Fibroblast of the aortic adventitia (primary cell): ENCODE results near the gene SPOP. TPM values are rescaled to one million over a fixed set of nuclear protein-coding genes. Genes with fewer than 3 reads are reported as not detected.
A peak's percentile ranks its signal among the peaks of the same experiment; 100 is the strongest.

Source experiments
- DNase-seq: peaks from one replicate; pipeline ENCODE4 v3.0.0-alpha.2; 2010; ENCODE audit warnings: low read depth
- H3K4me3 ChIP-seq: 2 replicates; pipeline ENCODE4 v1.5.1; 2011; ENCODE audit warnings: low read depth, mild to moderate bottlenecking, control low read depth, low read length, moderate library complexity
- total RNA-seq: library from RNA; depleted of rRNA; stranded (reverse); fragments of >200 nt; gene quantifications from 2 replicates; pipeline ENCODE4 v1.2.3, GENCODE V29; 2012; ENCODE audit warnings: low replicate concordance
- TF ChIP-seq, protein P1 (sequence below): IDR thresholded peaks from 2 replicates; pipeline ENCODE4 v1.5.1; 2011; ENCODE audit warnings: mild to moderate bottlenecking, low read length, control low read depth, inconsistent platforms; ENCODE audit not compliant: insufficient read depth

The SPOP gene
- total RNA-seq, 1 donor: 46.1 TPM

DNA sequence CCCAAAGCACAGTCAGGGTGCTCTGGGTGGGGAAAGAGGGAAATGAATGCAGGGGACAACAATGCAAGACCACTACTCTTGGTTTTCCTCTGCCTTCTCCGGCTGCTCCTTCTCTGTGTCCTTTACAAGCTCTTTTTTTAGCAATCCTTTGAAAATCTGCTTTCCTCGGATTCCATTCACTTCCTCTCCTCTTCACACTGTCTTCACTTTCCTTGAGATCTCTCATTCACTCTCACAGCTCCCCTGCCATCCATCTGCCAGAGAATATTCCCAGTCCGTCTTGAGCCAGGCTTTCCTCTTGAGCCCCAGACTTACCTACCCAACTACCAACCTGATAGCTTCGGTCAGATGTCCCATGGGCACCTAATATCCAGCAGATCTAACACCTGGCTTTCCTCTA lies 11.0 kb upstream of the SPOP start:
- no peak for DNase-seq
- TF ChIP-seq, protein P1, sequence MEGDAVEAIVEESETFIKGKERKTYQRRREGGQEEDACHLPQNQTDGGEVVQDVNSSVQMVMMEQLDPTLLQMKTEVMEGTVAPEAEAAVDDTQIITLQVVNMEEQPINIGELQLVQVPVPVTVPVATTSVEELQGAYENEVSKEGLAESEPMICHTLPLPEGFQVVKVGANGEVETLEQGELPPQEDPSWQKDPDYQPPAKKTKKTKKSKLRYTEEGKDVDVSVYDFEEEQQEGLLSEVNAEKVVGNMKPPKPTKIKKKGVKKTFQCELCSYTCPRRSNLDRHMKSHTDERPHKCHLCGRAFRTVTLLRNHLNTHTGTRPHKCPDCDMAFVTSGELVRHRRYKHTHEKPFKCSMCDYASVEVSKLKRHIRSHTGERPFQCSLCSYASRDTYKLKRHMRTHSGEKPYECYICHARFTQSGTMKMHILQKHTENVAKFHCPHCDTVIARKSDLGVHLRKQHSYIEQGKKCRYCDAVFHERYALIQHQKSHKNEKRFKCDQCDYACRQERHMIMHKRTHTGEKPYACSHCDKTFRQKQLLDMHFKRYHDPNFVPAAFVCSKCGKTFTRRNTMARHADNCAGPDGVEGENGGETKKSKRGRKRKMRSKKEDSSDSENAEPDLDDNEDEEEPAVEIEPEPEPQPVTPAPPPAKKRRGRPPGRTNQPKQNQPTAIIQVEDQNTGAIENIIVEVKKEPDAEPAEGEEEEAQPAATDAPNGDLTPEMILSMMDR: no peak
- no peak overlapping the region for H3K4me3 ChIP-seq

DNA sequence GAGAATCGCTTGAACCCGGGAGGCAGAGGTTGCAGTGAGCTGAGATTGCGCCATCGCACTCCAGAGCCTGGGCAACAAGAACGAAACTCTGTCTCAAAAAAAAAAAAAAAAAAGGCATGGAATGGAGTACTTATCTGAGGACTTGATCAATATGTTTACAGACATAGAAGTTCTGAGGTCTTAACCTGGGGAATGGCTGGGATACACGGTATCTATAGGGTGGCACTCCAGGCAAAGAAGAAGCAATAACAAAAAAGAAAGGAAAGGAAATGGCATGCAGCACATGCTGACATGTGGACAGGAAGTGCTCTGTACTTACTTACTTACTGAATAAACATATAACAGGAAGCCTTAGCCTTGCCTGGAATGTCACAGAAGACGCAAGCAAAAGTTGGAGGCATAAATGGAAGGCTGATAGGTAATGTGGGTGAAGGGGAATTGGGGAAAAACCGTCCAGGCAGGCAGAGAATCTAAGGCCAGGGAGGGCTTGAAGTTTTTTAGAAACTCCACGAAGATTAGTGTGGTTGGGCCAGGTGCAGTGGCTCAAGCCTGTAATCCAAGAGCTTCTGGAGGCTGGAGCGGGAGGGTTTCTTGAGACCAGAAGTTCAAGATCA lies 10.1 kb upstream of the SPOP start:
- TF ChIP-seq, protein P1: no peak
- peak; percentile 42 for DNase-seq
- H3K4me3 ChIP-seq: no peak overlapping the region

DNA sequence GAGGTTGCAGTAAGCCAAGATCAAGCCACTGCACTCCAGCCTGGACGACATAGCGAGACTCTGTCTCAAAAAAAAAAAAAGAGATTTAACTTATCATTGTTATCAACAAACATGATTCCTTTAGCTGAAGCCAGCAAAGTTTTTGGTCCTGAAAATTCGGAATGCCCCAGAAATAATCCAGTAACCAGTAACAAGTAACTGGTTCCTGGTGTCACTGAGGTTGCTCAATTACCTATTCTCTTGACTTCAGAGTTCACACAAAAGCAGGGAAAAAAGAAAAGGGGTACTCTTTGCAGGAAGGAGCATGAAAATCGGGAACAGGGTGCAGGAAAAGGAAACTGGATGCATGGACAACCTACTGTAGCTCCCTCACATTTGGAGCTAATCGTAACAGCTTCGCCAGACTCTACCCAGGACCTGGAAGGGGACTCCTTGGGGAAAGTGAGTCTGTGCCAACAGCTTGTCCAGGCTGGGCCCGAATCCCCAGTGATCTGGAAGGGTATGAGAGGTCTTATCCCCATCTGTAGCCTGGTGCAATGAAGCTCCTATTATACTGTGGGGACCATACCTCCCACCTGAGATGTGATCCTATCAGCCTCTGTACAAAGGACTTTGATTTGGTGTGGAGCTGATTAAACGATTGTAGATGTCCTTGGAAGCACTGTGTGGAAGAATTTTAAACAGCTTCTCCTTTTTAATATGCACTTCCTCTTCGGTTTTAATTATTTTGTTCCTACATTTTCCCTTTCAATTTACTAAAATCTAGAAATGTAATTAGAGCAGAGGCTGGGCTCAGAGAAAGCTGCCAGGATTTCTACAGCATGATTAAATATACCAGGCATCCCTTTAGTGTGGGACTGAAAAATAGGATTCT lies 3.4 kb upstream of the SPOP start:
- H3K4me3 ChIP-seq: no peak overlapping the region
- TF ChIP-seq, protein P1: no peak
- DNase-seq: no peak

DNA sequence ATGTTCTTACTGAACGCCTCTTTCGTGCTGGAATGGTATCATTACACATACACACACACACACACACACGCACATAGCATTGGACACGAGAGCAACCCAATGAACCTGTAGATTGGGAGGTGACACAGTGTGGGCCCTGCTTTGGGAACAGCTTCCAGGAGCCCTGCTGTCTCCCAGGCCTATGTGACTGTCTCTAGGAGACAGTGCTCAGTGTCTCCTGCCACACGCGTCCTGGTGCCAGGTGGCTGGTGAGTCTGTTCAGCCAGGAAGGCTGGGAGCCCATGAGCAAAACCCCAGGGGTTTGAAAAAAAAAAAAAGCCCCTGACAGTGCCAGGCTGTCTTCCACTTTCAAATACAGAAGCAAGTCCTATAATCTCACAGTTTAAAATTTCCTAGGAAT lies 2.4 kb upstream of the SPOP start:
- TF ChIP-seq, protein P1: no peak
- H3K4me3 ChIP-seq: no peak overlapping the region
- no peak for DNase-seq

DNA sequence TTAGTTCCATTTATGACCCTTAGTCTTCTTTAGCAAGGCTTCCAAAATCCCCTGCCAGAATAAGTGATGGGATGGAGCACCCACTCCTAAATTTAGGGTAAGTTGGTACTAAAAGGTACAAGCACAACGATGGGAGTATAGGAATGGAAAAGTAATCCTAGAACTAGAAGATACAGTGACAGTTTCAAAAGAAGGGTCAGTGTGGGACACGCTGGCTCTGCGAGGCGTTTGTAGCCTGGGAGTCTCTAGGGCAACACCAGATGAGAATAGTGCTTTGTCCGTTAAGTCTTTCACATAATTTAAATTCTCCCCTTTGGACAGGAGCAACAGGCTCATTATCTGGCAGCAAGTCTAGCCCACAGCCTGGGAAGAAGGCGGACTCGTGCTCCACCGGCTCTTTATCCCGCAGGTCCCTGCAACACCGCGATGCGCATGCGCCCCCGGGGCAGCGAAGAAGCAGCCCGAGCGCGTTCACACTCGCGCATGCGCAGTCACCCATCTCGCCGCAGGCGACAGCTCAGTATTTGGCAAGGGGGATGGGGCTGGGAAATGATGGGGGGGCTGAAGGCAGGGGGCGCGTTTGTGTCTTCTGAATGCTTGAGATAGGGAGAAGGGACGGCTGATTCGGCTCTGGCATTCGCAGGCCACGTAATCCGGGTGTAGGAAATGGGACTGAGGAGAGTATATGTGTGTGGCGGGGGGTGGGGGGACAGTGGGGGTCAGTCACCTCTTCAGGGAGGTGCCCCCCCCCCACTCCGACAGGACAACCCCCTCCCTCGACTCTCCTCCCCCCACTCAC lies 564 bp downstream of the SPOP start:
- peak overlapping the region; percentile 83 for H3K4me3 ChIP-seq
- TF ChIP-seq, protein P1: no peak
- peak; percentile 94 for DNase-seq

DNA sequence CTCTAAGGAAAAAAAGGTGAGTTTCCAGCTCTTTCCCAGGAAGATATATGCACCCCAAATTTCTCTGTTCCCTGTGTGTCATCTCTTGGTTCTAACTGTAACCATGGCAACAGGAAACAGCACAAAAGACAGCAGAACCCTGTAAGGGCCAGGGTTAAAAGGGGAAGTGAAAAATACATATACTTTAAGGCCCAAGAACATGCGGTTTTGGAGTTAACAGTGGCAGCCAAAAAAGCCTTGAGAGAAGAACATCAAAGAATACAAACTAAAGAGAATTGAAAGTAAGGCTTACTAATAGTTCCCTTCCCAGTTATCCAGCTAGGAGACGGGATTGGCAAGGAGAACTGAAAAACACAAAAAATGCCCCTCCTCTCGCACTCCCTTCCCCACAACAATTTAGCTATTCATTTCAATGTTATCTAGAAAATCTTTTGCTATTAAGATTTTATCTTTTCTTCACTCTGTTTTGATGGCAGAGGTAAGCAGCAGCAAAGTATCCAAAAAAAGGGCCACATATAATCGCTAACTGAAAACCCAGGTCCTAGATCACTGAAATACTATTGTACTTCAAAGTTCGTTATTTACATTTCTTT lies 1.5 kb downstream of the SPOP start:
- TF ChIP-seq, protein P1: no peak
- peak overlapping the region; percentile 83 for H3K4me3 ChIP-seq
- peak; percentile 34 for DNase-seq
